HG03571 (cell line): ENCODE measurements around the gene MXD4.

Experiments used
- ATAC-seq: cut with Tn5 transposase; IDR thresholded peaks from one replicate; pipeline ENCODE4 v1.9.1; 2021; ENCODE audit not compliant: unreplicated experiment

The MXD4 gene

GRCh38 chr4:2261853-2262144 is at the start of gene MXD4:
MXD4 (minus strand) TSS chr4:2262109; CDS start chr4:2261980, 129 bp downstream.
- ATAC-seq: no peak

GRCh38 chr4:2306773-2307410 is 45.0 kb upstream of the MXD4 start:
- no peak for ATAC-seq

GRCh38 chr4:2305766-2306501 is 44.0 kb upstream of the MXD4 start:
- ATAC-seq: no peak

- no peak for ATAC-seq
These were observed 43.1 kb upstream of the MXD4 start for GRCh38 chr4:2304877-2305561.

- no peak for ATAC-seq
These were observed 42.5 kb upstream of the MXD4 start for GRCh38 chr4:2304321-2304876.

GRCh38 chr4:2303686-2304320 is 41.9 kb upstream of the MXD4 start:
- ATAC-seq: no peak

- ATAC-seq: no peak
These were observed 41.3 kb upstream of the MXD4 start for GRCh38 chr4:2303121-2303685.

- ATAC-seq: no peak
These were observed 40.6 kb upstream of the MXD4 start for GRCh38 chr4:2302387-2303119.

- no peak for ATAC-seq
These were observed 39.9 kb upstream of the MXD4 start for GRCh38 chr4:2301806-2302205.

- no peak for ATAC-seq
These were observed 39.3 kb upstream of the MXD4 start for GRCh38 chr4:2301225-2301642.

- no peak for ATAC-seq
These were observed 38.7 kb upstream of the MXD4 start for GRCh38 chr4:2300431-2301224.

GRCh38 chr4:2299794-2300193 is 37.9 kb upstream of the MXD4 start:
- ATAC-seq: no peak

- no peak for ATAC-seq
These were observed 36.7 kb upstream of the MXD4 start for GRCh38 chr4:2298532-2298991.

- no peak for ATAC-seq
These were observed 36.0 kb upstream of the MXD4 start for GRCh38 chr4:2297606-2298531.

- ATAC-seq: no peak
These were observed 35.0 kb upstream of the MXD4 start for GRCh38 chr4:2296631-2297601.

GRCh38 chr4:2295900-2296442 is 34.1 kb upstream of the MXD4 start:
- no peak for ATAC-seq

- no peak for ATAC-seq
These were observed 33.6 kb upstream of the MXD4 start for GRCh38 chr4:2295500-2295899.
